ENCODE results near the gene PRR7.
"Not testable (repeated sequence)": the region's sequence is repeated elsewhere in the genome, so short reads cannot be mapped to it uniquely, and the experiment has no call there.

The PRR7 gene

DNA sequence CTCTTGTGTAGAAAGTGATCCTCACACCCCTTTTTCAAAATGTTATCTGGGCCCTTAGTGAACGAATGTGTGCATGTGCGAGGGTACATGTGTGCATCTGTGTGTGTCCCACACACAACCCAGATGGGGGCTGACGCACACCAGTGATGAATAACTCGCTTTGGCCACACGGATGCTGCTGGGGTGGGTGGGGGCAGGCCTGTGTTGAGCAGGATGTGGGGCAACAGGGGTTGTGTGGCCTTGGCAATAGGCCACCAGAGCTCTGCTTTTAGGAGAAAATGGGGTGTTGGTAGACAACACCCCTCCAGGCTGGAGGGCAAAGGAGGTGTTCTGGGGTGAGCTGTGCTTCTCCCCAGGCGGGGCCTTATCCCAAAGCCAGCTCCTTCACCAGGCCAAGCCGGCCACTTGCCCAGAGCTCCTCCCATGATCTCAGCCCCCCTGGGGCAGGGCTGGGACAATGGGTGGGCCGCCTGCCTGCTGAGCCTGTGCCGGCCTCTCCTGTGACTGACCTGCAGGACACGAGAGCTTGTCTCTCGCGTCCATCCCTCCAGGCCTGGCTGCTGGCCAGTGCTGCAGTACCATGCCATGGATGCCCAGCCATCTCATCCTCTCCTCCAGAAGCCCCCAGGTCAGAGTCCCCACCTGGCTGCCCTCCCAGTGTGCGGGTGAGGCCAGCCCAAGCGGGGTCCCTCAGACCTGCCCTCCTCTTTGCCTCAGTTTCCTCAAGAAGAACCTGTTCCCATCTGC, 25.2 kb downstream of the PRR7 start:
- no peak for DNase-seq

DNA sequence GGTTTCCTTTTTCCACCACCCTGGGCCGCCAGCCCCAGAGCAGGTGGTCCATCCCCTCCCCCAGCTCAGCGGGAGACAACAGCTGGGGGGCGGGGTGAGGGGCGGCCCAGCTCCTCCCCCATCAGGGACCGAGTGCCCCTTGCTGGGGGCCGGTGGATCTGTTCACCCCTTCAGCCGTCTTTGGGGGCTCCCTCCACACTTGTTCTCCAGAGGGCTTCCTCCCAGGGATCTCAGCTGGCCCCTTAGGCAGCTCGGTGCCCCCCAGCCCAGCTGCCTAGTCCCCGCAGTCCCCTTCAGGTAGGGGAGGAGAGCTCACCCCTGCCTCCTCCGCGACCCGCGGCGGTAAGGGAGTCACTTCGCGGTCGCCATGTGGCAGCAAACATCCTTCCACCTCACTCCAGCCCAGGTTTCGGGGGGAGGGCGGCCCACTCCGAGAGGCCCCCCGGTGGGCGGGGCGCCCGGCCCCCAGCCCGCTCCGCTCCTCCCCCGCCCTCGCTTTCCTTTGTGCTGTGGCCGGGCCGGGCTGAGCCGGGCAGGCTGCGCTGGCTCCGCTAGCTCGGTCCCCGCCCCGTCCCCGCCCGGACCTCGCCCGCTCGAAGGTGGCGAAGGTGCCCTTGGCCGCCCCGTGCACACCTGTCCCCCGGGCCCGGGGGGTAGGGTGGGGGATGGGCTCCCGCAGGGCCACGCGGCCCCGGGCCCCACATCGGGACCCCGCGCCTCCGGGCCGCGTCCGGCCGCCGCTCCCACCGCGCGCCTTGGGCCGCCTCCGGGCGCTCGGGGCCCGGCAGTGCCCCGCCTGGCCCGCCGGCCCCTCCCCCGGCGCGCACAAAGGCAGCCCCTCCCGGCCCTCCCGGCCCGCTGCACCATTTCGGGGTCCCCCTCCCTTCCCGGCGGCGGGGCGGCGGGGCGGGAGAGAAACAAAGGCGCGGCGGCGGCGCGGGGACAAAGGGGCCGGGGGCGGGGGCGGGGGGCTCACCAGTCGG, 26.1 kb downstream of the PRR7 start:
- peak; percentile 51 for DNase-seq

GRCh38 chr5:177473443-177474001, 26.9 kb downstream of the PRR7 start, which contains the start of gene DBN1:
Gene DBN1, minus strand, starts transcription at chr5:177473634. Its CDS starts 113 bp downstream, at chr5:177473521.
- peak; percentile 51 for DNase-seq

DNA sequence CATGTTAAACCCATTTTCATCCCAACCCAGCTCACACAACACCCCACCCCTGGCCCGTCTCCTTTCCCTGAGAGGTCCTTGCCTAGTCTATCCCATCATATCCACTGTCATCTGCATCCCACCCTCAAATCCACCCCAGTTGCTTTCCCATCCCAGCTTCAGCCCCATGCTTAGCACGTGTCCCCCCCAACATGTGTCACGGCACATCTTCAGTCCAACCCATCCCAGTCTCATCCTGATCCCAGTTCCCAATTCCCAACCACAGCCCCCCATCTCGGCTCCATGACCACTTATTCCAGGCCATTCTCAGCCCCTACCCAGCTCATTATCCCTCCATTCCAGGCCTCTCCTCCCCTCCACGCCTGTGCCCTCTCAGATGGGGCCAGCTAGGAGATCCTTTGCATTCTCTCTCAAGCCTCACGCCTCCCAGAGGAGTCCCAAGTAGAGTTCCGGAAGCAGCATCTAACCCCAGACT, 27.4 kb downstream of the PRR7 start:
- DNase-seq, result no peak

DNA sequence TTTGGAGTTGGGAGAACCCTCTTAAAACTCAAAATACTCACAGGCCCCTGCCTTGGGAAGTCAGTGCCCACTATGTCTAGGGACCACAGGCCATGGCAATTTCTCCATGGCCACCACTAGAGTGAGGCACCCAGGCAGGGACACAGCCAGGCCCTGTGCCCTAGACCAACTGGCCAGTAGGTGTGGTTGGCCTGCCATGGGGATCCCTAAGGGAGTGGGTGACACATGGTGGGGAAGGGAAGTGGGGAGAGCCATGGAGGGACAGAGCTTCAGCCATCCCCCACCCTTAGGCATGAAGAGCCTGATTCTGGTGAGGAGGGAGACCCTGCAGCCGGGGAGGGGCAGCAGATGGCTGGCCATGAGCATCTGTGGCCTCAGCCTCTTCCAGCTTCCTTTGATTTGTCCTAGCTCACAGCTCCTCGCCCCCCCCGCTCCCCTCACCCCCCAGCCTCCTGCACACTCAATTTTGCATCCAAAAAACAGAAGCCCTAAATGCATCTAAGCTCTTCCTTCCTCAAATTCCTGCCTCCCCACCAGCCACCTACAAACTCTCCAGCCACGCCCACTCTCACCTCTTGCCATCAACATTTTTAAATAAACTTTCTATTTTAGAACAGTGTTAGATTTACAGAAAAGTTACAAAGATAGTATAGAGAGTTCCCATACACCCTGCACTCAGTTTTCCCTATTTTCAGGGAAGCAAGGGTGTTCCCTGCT, 28.4 kb downstream of the PRR7 start:
- DNase-seq, result no peak

GRCh38 chr5:177475563-177476427, 29.2 kb downstream of the PRR7 start:
- no peak for DNase-seq

- DNase-seq, result no peak
These were observed 30.1 kb downstream of the PRR7 start for GRCh38 chr5:177476531-177477233.

- DNase-seq, result no peak
These were observed 31.3 kb downstream of the PRR7 start for GRCh38 chr5:177477701-177478477.

- peak; percentile 12 for DNase-seq
These were observed 32.4 kb downstream of the PRR7 start for GRCh38 chr5:177478711-177479646.

DNA sequence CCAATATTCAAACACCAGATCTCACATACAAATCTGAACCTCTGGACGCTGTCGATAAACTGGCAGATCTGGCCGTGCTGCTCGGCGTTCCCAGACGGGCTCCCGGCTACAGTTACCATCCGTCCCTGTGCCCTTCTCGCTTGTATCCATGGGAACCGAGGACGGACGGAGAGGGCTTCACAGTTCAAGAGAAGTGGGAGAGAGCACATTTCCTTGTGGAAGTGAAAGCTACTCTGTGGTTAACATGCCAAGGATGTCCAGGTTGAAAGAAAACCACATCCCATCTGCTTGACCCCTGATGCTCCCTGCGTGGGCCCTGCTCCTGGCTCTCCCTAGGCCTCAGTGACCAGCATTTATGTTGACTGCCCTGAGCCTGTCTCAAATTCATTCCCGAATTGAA, 33.2 kb downstream of the PRR7 start:
- no peak for DNase-seq

DNA sequence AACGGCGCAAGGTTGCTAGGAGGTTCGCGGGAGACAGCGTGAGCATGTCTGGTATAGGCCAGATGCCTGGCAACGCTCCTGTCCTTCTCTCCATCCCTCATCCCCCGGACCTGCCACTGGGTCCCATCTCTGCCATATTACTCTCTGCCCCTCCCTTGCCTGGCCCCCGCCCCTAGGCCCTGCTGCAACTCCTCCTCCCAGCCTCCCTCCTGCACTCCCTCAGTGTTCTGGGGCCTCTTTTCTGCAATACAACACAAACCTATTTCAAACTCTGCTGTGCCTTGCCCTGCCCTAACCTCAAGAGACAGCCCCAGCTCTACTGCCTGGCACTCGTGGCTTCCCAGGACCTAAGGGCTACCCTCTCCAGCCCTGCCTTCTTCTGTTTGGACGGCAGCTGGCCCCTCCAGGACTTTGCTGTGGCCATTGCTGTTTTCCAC, 35.8 kb downstream of the PRR7 start:
- no peak for DNase-seq

GRCh38 chr5:177483042-177483441, 36.4 kb downstream of the PRR7 start:
- DNase-seq, result no peak

- DNase-seq, result no peak
These were observed 37.6 kb downstream of the PRR7 start for GRCh38 chr5:177483994-177484901.

GRCh38 chr5:177484902-177485549, 38.4 kb downstream of the PRR7 start:
- DNase-seq, result no peak

DNA sequence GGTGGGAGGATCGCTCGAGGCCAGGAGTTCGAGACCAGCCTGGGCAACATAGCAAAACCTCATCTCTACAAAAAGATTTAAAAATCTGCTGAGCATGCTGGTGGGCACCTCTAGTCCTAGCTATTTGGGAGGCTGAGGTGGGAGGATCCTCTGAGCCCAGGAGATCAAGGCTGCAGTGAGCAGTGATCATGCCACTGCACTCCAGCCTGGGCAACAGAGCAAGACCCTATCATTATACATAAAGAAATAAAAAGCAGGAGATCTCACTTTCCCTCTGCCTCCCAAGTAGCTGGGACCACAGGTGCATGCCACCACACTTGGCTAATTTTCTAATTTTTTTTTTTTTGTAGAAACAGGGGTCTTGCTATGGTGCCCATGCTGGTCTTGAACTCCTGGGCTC, 39.1 kb downstream of the PRR7 start:
- not testable (repeated sequence) for DNase-seq

GRCh38 chr5:177486256-177486655, 39.6 kb downstream of the PRR7 start:
- no peak for DNase-seq

DNA sequence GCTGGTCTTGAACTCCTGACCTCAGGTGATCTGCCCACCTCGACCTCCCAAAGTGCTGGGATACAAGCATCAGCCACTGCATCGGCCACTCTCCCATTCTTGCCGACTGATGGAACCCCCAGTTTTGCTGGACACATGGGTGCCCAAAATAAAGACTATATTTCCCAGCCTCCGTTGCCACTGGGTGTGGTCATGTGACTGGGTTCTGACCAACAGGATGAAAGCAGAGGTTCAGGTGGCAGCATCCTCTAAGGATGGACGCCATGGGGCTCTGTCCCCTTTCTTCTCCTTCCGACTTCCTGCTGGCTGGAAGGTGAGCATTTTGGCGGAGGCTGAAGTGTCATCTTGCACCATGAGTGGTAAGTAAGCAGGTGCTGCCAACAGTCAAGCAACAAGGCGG, 40.5 kb downstream of the PRR7 start:
- no peak for DNase-seq

Measured in midbrain (tissue), 1 donor.